C4-2B (cell line): ENCODE data around the gene TSPAN32.
A peak's percentile ranks its signal among the peaks of the same experiment; 100 is the strongest.

ENCODE experiments used
- H3K27ac ChIP-seq: fragments of 450-650 bp; 2 replicates; pipeline ENCODE4 v1.5.1; 2017
- ZFX ChIP-seq: fragments of 450-650 bp; IDR thresholded peaks from 2 replicates; pipeline ENCODE4 v1.6.1; 2017
- TF ChIP-seq, protein P1 (sequence below): fragments of 450-650 bp; conservative IDR thresholded peaks from 2 replicates; pipeline ENCODE4 v1.5.1; 2017; ENCODE audit warnings: mild to moderate bottlenecking

The TSPAN32 gene

DNA sequence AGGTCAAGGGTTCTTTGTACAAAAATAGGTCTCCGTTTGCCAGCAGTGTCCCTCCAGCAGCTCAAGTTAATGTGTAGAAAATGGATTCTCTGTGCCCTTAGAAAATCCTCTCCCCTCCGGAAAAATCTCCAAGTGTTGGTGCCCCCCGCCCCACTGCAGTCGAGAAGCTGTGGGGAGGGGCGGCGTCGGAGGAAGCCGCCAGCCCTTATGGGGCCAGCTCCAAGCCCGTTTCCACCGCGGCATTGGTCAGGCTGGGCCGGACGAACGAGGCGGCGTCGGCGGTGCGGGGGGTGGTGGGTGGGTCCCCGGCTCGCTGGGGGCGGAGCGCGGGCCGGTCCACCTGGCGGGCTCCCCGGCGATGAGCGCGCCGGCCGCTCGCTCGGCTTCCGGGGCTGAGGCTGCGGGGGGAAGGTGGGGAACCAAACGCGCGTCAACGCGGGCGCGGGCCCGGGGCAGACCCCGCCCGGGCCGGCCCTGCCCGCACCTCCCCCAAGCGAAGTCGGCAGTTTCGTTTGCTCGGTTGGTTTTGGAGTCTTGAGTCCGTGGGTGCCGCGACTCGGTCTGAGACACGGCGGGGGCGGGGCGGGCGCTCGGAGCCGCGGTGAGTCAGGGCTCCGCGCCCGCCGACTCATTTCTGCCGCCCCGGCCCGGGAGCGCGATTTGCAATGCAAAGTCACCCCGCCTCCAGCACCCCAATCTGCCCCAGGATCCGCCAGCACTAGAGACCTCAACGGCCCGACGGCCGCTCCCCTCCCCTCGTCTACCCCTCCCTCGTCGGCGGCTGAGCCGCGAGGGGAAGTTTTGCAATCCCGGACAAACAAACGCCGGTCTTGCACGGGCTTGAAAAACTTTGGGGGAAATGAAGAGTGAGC lies 32.8 kb upstream of the TSPAN32 start:
- no peak for TF ChIP-seq ZFX
- TF ChIP-seq, protein P1, sequence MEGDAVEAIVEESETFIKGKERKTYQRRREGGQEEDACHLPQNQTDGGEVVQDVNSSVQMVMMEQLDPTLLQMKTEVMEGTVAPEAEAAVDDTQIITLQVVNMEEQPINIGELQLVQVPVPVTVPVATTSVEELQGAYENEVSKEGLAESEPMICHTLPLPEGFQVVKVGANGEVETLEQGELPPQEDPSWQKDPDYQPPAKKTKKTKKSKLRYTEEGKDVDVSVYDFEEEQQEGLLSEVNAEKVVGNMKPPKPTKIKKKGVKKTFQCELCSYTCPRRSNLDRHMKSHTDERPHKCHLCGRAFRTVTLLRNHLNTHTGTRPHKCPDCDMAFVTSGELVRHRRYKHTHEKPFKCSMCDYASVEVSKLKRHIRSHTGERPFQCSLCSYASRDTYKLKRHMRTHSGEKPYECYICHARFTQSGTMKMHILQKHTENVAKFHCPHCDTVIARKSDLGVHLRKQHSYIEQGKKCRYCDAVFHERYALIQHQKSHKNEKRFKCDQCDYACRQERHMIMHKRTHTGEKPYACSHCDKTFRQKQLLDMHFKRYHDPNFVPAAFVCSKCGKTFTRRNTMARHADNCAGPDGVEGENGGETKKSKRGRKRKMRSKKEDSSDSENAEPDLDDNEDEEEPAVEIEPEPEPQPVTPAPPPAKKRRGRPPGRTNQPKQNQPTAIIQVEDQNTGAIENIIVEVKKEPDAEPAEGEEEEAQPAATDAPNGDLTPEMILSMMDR, result no peak
- H3K27ac ChIP-seq, result peak overlapping the region; percentile 76

DNA sequence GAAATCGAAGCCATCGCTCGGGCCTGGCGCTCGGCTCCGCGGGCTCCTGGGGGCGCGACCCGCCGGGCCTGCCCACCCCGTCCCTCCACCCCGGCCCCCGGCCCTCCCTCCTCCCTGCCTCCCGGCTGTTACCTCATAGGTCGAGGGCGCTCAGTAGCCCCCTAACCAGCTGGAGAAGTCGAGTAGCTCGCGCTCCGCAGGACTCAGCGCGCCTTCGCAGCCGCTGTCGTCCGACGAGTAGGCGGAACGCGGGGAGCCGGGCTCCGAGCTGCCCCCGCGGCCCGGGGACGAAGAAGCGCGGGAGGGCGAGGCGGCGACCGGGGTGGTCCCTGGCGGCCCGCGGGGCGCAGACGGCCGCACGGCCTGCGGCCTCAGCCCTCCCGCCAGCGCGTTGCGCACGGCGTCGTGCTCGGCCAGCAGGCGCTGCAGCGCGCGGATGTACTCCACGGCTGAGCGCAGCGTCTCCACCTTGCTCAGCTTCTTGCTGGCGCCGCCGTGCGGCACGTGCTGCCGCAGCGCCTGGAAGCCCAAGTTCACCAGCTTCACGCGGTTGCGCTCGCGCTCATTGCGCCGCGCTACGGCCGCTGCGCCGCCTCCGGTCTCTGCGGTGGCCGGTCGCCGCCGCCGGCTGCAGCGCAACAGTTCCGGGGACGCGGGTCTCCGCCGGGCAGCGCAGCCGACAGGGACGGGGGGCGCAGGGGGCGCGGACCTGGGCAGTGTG lies 32.1 kb upstream of the TSPAN32 start:
- peak overlapping the region; percentile 76 for H3K27ac ChIP-seq
- TF ChIP-seq, protein P1, result peak; percentile 89
- TF ChIP-seq ZFX, result peak; percentile 65; the same call in 1 of the 2 replicates

DNA sequence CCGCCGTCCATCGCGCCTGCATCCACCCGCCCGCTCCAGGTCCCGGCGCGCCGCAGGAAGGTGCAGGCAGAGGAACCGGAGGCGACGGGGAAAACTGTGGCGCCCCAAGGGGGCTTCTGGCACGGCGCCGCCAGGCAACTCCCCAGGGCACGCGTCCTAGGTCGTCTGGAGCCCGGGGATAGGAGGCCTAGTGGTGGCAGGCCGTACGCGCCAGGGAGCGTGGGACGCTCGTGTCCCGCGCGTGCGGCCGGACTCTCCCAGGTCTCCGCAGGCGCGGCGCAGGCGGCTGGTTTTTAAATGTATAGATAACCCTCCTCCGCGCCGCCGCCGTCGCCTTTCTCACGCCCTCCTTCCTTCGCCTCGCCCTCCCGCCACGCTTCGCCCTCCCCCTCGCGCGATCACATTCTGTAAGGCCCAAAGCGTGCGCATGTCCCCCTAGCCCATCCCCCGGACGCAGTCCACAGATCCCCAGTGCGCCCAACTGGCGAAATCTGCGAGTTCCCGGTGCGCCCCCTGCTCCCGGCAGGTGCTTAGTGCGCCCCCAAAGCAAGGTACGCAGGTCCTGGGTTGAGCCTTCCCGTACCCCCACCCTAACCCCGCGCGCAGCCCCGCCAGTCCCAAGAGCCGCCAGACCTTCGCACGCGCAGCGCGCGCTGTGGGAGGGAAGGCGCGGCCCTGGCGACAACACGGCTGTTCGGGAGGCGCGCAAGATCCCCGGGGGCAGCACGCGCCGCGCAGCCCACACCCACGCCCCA lies 31.3 kb upstream of the TSPAN32 start, which contains the start of gene ASCL2:
Gene ASCL2, minus strand, starts transcription at position 267 of the 755 bp plus-strand sequence. Its CDS starts 256 bp downstream, at position 11.
- H3K27ac ChIP-seq, result peak within 1 kb of the TSS; percentile 76
- TF ChIP-seq, protein P1, result 0 out of 2 replicates have a peak, but pooled peaks have one; percentile 67
- TF ChIP-seq ZFX, result no peak

DNA sequence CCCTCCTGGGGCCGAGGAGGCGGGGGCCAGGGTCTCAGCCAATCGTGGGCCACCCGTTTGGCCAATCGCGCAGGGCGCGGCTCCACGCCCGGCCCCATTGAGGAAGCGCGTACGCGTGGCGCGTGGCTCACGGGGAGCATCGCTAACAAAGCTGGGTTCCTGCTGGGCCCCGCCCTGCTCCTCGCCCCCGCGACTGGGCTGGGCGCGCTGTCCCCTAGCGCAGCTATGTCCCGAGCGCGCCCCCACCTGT lies 30.8 kb upstream of the TSPAN32 start:
- no peak for TF ChIP-seq ZFX
- TF ChIP-seq, protein P1, result no peak
- no peak overlapping the region for H3K27ac ChIP-seq

DNA sequence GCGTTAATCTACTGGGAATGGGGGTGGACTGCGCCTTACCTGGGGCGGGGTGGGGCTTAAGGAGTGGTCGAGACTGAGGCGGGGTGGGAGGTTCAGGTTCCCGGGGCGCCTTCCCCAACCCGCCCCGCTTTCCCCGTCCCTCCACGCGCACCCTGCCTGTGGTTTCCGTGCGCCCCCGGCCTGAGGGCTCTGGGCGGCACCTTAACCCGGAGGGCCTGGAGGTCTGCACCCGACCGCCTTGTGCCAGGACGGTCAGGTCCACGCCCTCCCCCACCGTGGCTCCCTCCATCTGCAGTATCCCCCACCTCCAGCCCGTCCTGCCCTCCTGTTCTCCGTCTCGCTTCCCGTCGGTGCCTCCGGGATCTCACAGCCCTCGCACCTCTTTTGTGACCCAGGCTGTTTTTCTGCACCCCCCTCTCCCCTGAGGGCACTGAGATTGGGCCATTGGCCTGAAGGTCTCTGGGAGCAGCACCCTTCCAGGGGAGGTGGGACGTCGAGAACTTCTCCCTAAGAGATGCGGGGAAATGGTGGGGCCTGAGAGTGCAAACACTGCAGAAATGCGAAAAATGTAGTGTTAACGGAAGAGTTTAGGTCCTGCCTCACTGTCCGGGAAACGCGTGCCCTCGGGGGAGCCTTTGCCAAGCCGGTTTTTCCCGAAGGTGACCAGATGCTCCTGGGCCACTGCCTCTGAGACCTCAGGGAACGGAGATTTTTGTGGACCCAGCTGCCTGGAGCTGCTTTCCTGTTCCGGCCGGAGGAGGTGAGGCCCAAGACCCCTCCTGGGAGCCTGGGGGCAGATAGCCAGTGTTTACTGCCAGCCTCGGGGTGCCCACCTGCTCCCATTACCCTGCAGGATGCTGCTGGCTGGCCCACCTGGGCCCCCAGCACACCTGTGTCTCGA lies 30.2 kb upstream of the TSPAN32 start:
- TF ChIP-seq ZFX, result no peak
- TF ChIP-seq, protein P1, result no peak
- no peak overlapping the region for H3K27ac ChIP-seq

DNA sequence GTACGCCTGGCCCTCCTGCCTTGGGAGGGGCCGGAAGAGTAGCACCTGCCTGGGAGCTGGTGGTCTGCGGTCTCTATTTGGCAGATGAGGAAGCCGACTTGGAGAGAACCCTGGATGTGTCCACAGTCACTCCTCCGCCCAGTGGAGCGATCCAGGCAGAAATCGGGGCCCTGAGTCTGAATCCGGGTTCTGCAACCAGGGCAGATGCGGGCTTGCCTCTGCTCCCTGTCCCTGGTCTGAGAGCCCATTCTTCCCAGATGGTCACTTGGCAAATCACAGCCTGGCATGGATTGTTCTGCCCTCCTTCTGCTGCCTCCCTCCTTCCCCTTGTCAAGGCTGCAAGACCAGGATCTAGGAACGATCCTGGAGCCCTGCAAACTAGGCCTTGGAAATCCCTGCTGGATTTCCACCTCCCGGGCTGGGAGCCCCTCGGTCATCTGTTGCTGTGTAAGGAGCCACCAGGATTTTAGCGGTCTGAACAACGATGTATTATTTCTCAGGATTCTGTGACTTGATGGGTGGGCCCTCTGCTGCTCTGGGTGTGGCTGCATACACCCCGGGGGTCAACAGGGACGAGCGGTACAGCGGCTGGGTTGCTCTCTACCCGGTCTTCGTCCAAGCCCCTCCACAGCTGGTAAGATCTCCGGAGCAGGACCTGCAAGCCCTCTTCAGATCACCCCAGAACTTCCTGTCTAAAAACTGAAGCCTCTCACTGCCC lies 29.4 kb upstream of the TSPAN32 start:
- TF ChIP-seq, protein P1, result no peak
- TF ChIP-seq ZFX, result no peak

More for the DNA sequence above, 29.4 kb upstream of the TSPAN32 start:
- H3K27ac ChIP-seq, result no peak overlapping the region
